H1 (cell line): ENCODE data around the gene BOLL. TPM values are rescaled to one million over a fixed set of nuclear protein-coding genes. Genes with fewer than 3 reads are reported as not detected.

Experiments used
- CTCF ChIA-PET: fragments of 300-600 bp; sonication (Branson Sonifier 250); formaldehyde crosslinking; loops from one replicate; lab custom pipeline; 2021; ENCODE audit not compliant: partially characterized antibody; lab: Charles Lee
- POLR2A ChIA-PET: fragments of 300-600 bp; sonication (Branson Sonifier 250); formaldehyde crosslinking; loops from one replicate; lab custom pipeline; 2021; ENCODE audit warnings: inconsistent platforms; ENCODE audit not compliant: partially characterized antibody; lab: Charles Lee
- DNase-seq, 2 experiments: peaks; one replicate each; pipeline versions ENCODE4 v3.0.0 to v3.0.0-alpha.2; 2010 to 2022; ENCODE audit warnings: low spot score in 2 of 2, low read depth in 1 of 2, mixed read lengths in 1 of 2
- FAIRE-seq: peaks from 2 replicates; lab custom pipeline; 2011; peaks lifted over from hg19 to GRCh38; lab: Jason Lieb, UNC
- H2AFZ ChIP-seq: 2 replicates; pipeline ENCODE4 v1.8.1; 2012; ENCODE audit warnings: low read length, inconsistent platforms
- H2AK5ac ChIP-seq: 2 replicates; pipeline ENCODE4 v1.6.1; 2013; ENCODE audit warnings: low read depth, low read length
- H2BK120ac ChIP-seq: replicated peaks from 2 replicates; pipeline ENCODE3; 2013; ENCODE audit warnings: low read depth, low read length, inconsistent platforms
- H2BK12ac ChIP-seq: 2 replicates; pipeline ENCODE4 v1.6.1; 2013; ENCODE audit warnings: low read depth, low read length
- H2BK15ac ChIP-seq: 2 replicates; pipeline ENCODE4 v1.6.1; 2013; ENCODE audit warnings: low read length
- H2BK20ac ChIP-seq: 2 replicates; pipeline ENCODE4 v1.6.1; 2013; ENCODE audit warnings: low read length
- H2BK5ac ChIP-seq: 2 replicates; pipeline ENCODE4 v1.6.1; 2013; ENCODE audit warnings: low read depth, low read length
- H3K14ac ChIP-seq: 2 replicates; pipeline ENCODE4 v1.6.1; 2013; ENCODE audit warnings: inconsistent platforms; ENCODE audit not compliant: insufficient read length
- H3K18ac ChIP-seq: 2 replicates; pipeline ENCODE4 v1.6.1; 2013; ENCODE audit warnings: low read length; ENCODE audit errors: extremely low read depth
- H3K23ac ChIP-seq: 2 replicates; pipeline ENCODE4 v1.6.1; 2013; ENCODE audit warnings: inconsistent platforms; ENCODE audit not compliant: insufficient read length
- H3K23me2 ChIP-seq: 2 replicates; pipeline ENCODE4 v1.6.1; 2013; ENCODE audit warnings: low read depth, low read length
- H3K27ac ChIP-seq: 2 replicates; pipeline ENCODE4 v1.6.1; 2011; ENCODE audit warnings: low read depth, low read length, inconsistent platforms
- H3K27me3 ChIP-seq, 4 experiments: replicated peaks in 1 of 4; 1 replicate in 1 of 4; 2 replicates in 3 of 4; pipeline versions ENCODE4 v1.6.1 to v1.8.1; 2011 to 2013; ENCODE audit warnings: low read length in 3 of 4, mild to moderate bottlenecking in 3 of 4, inconsistent platforms in 2 of 4, mixed read lengths in 2 of 4, moderate library complexity in 1 of 4; ENCODE audit not compliant: control insufficient read depth in 3 of 4, insufficient read depth in 3 of 4; ENCODE audit errors: extremely low read depth in 1 of 4
- H3K36me3 ChIP-seq, 4 experiments: 2 replicates each; pipeline versions ENCODE4 v1.6.1 to v1.8.1; 2011 to 2013; ENCODE audit warnings: mild to moderate bottlenecking in 4 of 4, low read length in 3 of 4, moderate library complexity in 2 of 4, control low read depth in 1 of 4, inconsistent platforms in 1 of 4; ENCODE audit not compliant: insufficient read depth in 4 of 4, control insufficient read depth in 2 of 4
- H3K4ac ChIP-seq: replicated peaks from 2 replicates; pipeline ENCODE3; 2013; ENCODE audit warnings: low read length, low read depth, mixed read lengths, inconsistent platforms; ENCODE audit not compliant: insufficient read length
- H3K4me1 ChIP-seq, 4 experiments: replicated peaks in 1 of 4; 1 replicate in 1 of 4; 2 replicates in 3 of 4; pipeline versions ENCODE4 v1.6.1 to v1.8.1; 2011 to 2013; ENCODE audit warnings: low read length in 3 of 4, inconsistent platforms in 2 of 4, mixed read lengths in 1 of 4; ENCODE audit not compliant: insufficient read depth in 4 of 4, control insufficient read depth in 3 of 4
- H3K4me2 ChIP-seq, 2 experiments: 2 replicates each; pipeline versions ENCODE4 v1.6.1 to v1.8.1; 2011 to 2013; ENCODE audit warnings: low read depth in 2 of 2, low read length in 2 of 2, control low read depth in 1 of 2, inconsistent platforms in 1 of 2, mild to moderate bottlenecking in 1 of 2; ENCODE audit not compliant: insufficient read depth in 1 of 2
- H3K4me3 ChIP-seq, 4 experiments: fragments of 200-600, 300-600 bp in 1 of 4; sonication (generic), shearing (Covaris generic), sonication (Bioruptor Twin) in 1 of 4; 2 replicates each; pipeline versions ENCODE4 v1.5.1 to v1.8.1; 2011 to 2016; ENCODE audit warnings: low read length in 4 of 4, low read depth in 3 of 4, control low read depth in 2 of 4, inconsistent platforms in 2 of 4, mild to moderate bottlenecking in 2 of 4, mixed read lengths in 1 of 4, moderate library complexity in 1 of 4; ENCODE audit not compliant: insufficient read depth in 2 of 4; ENCODE audit errors: extremely low read depth in 1 of 4
- H3K56ac ChIP-seq: replicated peaks from 2 replicates; pipeline ENCODE3; 2013; ENCODE audit warnings: low read depth, mild to moderate bottlenecking, mixed read lengths, low read length, inconsistent platforms; ENCODE audit not compliant: insufficient read length
- H3K79me1 ChIP-seq: 2 replicates; pipeline ENCODE4 v1.6.1; 2013; ENCODE audit warnings: low read depth, low read length, control low read depth
- H3K79me2 ChIP-seq, 2 experiments: 2 replicates each; pipeline versions ENCODE4 v1.6.1 to v1.8.1; 2012 to 2013; ENCODE audit warnings: low read length in 2 of 2, mild to moderate bottlenecking in 2 of 2, inconsistent platforms in 1 of 2; ENCODE audit not compliant: insufficient read depth in 2 of 2, control insufficient read depth in 1 of 2
- H3K9ac ChIP-seq, 4 experiments: replicated peaks in 1 of 4; 1 replicate in 1 of 4; 2 replicates in 3 of 4; pipeline versions ENCODE4 v1.6.1 to v1.8.1; 2011 to 2013; ENCODE audit warnings: low read depth in 3 of 4, low read length in 3 of 4, control low read depth in 2 of 4, mild to moderate bottlenecking in 2 of 4, moderate library complexity in 2 of 4, inconsistent platforms in 1 of 4; ENCODE audit errors: extremely low read depth in 1 of 4
- H3K9me3 ChIP-seq, 2 experiments: 2 replicates each; pipeline versions ENCODE4 v1.6.1 to v1.8.1; 2012 to 2013; ENCODE audit warnings: mild to moderate bottlenecking in 2 of 2, moderate library complexity in 2 of 2, control low read depth in 1 of 2, inconsistent platforms in 1 of 2, low read depth in 1 of 2, low read length in 1 of 2, mixed read lengths in 1 of 2; ENCODE audit not compliant: insufficient read depth in 2 of 2
- H4K20me1 ChIP-seq, 2 experiments: replicated peaks in 1 of 2; 2 replicates each; pipeline versions ENCODE3 to v1.8.1; 2011 to 2013; ENCODE audit warnings: inconsistent platforms in 2 of 2, low read length in 2 of 2, mild to moderate bottlenecking in 1 of 2; ENCODE audit not compliant: insufficient read depth in 2 of 2, control insufficient read depth in 1 of 2
- H4K5ac ChIP-seq: 2 replicates; pipeline ENCODE4 v1.6.1; 2013; ENCODE audit warnings: low read length, low read depth, mixed read lengths, inconsistent platforms; ENCODE audit not compliant: insufficient read length
- H4K8ac ChIP-seq: 2 replicates; pipeline ENCODE4 v1.8.0; 2013; ENCODE audit warnings: mild to moderate bottlenecking, moderate library complexity, low read length, inconsistent platforms; ENCODE audit not compliant: insufficient read depth; ENCODE audit errors: extremely low read depth
- H4K91ac ChIP-seq: replicated peaks from 2 replicates; pipeline ENCODE3; 2013; ENCODE audit warnings: low read length, mixed read lengths, inconsistent platforms; ENCODE audit not compliant: insufficient read length
- ASH2L ChIP-seq: fragments of 200-600, 300-600 bp; sonication (generic); IDR thresholded peaks from one replicate; pipeline ENCODE4 v1.7.1; 2017; ENCODE audit warnings: low read length
- CBX5 ChIP-seq: fragments of 300-800, 300-1000 bp; sonication (generic); IDR thresholded peaks from 2 replicates; pipeline ENCODE4 v1.7.1; 2016; ENCODE audit warnings: antibody characterized with exemption, low read length, low read depth
- POLR2AphosphoS5 ChIP-seq: IDR thresholded peaks from 2 replicates; pipeline ENCODE4 v1.6.1; 2011; ENCODE audit warnings: low read depth, low read length
- SAP30 ChIP-seq: fragments of 300-600 bp; sonication (generic); IDR thresholded peaks from 2 replicates; pipeline ENCODE4 v1.7.1; 2012; ENCODE audit warnings: low read length, moderate library complexity, mild to moderate bottlenecking, inconsistent platforms; ENCODE audit not compliant: insufficient read depth, insufficient replicate concordance
- SIN3A ChIP-seq, 2 experiments: IDR thresholded peaks in 1 of 2; conservative IDR thresholded peaks in 1 of 2; 2 replicates each; pipeline ENCODE4 v1.6.1; 2011 to 2012; ENCODE audit warnings: low read length in 2 of 2, improper control_type of control experiment in 1 of 2, low read depth in 1 of 2, mild to moderate bottlenecking in 1 of 2
- TAF7 ChIP-seq: optimal IDR thresholded peaks from 2 replicates; pipeline ENCODE3; 2011; ENCODE audit warnings: low read depth, mild to moderate bottlenecking, inconsistent platforms, low read length, moderate library complexity, borderline replicate concordance
- WGBS, 2 experiments: shearing (Covaris generic) in 1 of 2; methylation state at CpG; one replicate each; pipeline versions ENCODE4 v1.1.6 to v1.1.7; 2013 to 2015; ENCODE audit warnings: low lambda C conversion rate in 2 of 2, mixed read lengths in 2 of 2, inconsistent platforms in 1 of 2, low coverage in 1 of 2, missing lambda C conversion rate in 1 of 2; ENCODE audit not compliant: insufficient replicate concordance in 2 of 2, insufficient coverage in 1 of 2, insufficient read length in 1 of 2; ENCODE audit errors: extremely low coverage in 1 of 2, missing lambda C conversion rate in 1 of 2; 5-methylcytosine and 5-hydroxymethylcytosine counted together
- long read RNA-seq, 2 experiments: library from RNA in 1 of 2; library from capped mRNA in 1 of 2; stranded (forward); transcript quantifications; one replicate each; pipeline ENCODE4 v2.0.0, GENCODE V29; 2021; ENCODE audit warnings: inconsistent platforms in 1 of 2
- polyA minus RNA-seq, 3 experiments: library from RNA; depleted of rRNA, polyadenylated mRNA; stranded (reverse); fragments of >200 nt; gene quantifications; 1 replicate in 2 of 3; 2 replicates in 1 of 3; pipeline ENCODE4 v1.2.3, GENCODE V29; 2011
- polyA plus RNA-seq, 7 experiments: library from polyadenylated mRNA; depleted of rRNA in 3 of 7; stranded (reverse) in 5 of 7; unstranded in 2 of 7; fragments of >200 nt in 5 of 7; fragments of 200-250 nt in 2 of 7; gene quantifications; 1 replicate in 5 of 7; 2 replicates in 1 of 7; 4 replicates in 1 of 7; pipeline versions ENCODE4 v1.2.1 to v1.2.3, GENCODE V29; 2011 to 2013; ENCODE audit warnings: missing spikeins in 2 of 7, mixed read lengths in 2 of 7
- total RNA-seq: library from RNA; stranded (reverse); fragmentation: NEBNext Ultra II Directional; extraction: Animal tissue kit (Norgen Biotek cat#: 25700); gene quantifications from 2 replicates; pipeline ENCODE4 v1.2.1, GENCODE V29; 2021
- TF ChIP-seq, protein P1 (sequence below): IDR thresholded peaks from 2 replicates; pipeline ENCODE4 v1.6.1; 2012; ENCODE audit warnings: inconsistent platforms

The BOLL gene
- total RNA-seq (not detected in 2 replicates), polyA plus RNA-seq (2011; rRNA removed) (0.03 TPM in 1 of 2 replicates, not detected in the other), polyA minus RNA-seq (2011; rRNA and poly(A)+ RNA removed) (not detected in 2 replicates)
- not detected for polyA plus RNA-seq (2011; cell fraction: cytosol; rRNA removed)
- polyA plus RNA-seq (2011; cell fraction: nucleus; rRNA removed), result not detected
- polyA plus RNA-seq (2012, experiment 1 of 2), result 0.33 TPM in 1 of 4 replicates, not detected in the others
- not detected for polyA plus RNA-seq (2012, experiment 2 of 2)
- not detected for polyA plus RNA-seq (2013, experiment 1 of 2)
- 0.09 TPM for polyA plus RNA-seq (2013, experiment 2 of 2)
- not detected for polyA minus RNA-seq (2011; cell fraction: cytosol; rRNA and poly(A)+ RNA removed)
- not detected for polyA minus RNA-seq (2011; cell fraction: nucleus; rRNA and poly(A)+ RNA removed)
- long read RNA-seq, experiment 1, result 0 reads
- long read RNA-seq, experiment 2, result 0 reads

DNA sequence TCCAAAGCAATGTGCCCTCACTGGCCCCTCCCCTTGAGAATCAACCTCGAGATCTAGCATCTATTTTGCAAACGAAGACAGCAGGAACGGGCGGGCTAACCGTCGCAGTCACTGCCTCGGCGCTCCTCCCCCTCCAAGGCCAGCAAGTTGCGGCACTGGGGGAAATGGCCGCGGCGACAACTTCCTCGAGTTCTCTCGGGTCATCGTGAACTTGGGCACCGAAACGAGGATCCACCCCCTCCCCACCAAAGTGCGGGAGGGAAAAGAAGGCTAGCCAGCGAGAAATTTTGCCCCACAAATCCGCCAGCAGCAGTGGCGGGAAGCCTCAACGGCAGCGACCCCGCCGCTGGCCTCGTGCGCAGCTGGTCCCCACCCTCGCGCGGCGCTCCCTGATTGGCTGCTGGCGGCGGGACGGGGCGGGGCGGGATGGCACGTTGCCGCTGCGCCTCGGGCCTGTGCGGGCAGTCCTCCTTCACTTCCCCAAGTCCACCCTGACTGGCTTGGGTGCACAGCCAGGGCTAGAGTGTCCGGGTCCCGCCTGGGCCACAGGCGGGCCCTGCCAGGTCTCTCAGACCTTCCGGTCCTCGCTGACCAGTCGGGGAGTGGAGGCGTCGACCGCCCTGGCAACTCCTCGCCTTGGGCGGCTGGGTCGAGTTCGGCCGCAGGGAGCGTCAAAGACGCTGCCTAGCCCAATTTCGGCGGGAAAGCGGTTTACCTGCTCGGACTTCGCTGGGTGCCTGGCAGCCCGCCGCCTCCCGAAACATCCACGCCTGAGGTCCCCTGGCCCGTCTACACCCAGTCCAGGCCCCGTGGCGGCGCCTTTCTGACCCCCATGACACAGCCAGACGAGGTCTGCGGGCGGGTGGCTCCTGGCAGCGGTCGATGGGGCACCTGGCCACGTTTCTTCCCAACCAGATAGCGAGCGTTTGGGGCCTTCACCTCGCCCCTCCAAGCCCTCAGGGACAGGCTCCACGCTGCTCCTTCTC, at the start of gene BOLL:
Gene BOLL, minus strand, starts transcription at position 364 of the 986 bp plus-strand sequence. CDS start 3,469 bp downstream, outside the sequence.
- H3K56ac ChIP-seq, result no peak within 1 kb of the TSS
- H2BK20ac ChIP-seq, result no peak within 1 kb of the TSS
- no peaks in the 10 kb centered on the region for H3K36me3 ChIP-seq
- H3K4me2 ChIP-seq, result peak within 1 kb of the TSS; percentile 67 to 71
- no peak within 1 kb of the TSS for H2AK5ac ChIP-seq
- H2BK5ac ChIP-seq, result no peak within 1 kb of the TSS
- peak within 1 kb of the TSS; percentile 82 for H4K8ac ChIP-seq
- H3K27me3 ChIP-seq, result peaks cover 0 to 22% (median 13%) of the 10 kb centered on the region in 4 experiments; a peak in 6 of 7 replicates
- FAIRE-seq (no peak), DNase-seq (no peak)
- H2BK12ac ChIP-seq, result peak within 1 kb of the TSS; percentile 68; the same call in 1 of the 2 replicates
- H3K9ac ChIP-seq, result 0 out of 7 replicates have a peak within 1 kb of the TSS, but pooled peaks of 1 of the 4 experiments have one; percentile 16
- no peak within 1 kb of the TSS for H2BK120ac ChIP-seq
- H3K18ac ChIP-seq, result no peak within 1 kb of the TSS
- no peaks in the 10 kb centered on the region for H3K4me1 ChIP-seq
- no peak within 1 kb of the TSS for H4K91ac ChIP-seq
- ChIA-PET CTCF (interaction anchor here (1.0 kb wide), 1 partner anchor 9 kb away, joined by 3 read pairs; no protein-coding TSS in a partner anchor), POLR2A (interaction anchor here (1.7 kb wide), 1 partner anchor 285 kb away, joined by 4 read pairs; the partner anchor contains the start of gene HSPE1)
- no peak within 1 kb of the TSS for H3K23ac ChIP-seq
- H3K23me2 ChIP-seq, result 0 out of 2 replicates have a peak, but pooled peaks cover 3% of the 10 kb centered on the region
- no peaks in the 10 kb centered on the region for H3K79me2 ChIP-seq
- H4K5ac ChIP-seq, result no peak within 1 kb of the TSS
- H3K14ac ChIP-seq, result no peak within 1 kb of the TSS
- peaks cover 0 to 10% of the 10 kb centered on the region in 2 experiments; a peak in 1 of 4 replicates for H3K9me3 ChIP-seq
- H3K4ac ChIP-seq, result no peak within 1 kb of the TSS
- no peaks in the 10 kb centered on the region for H4K20me1 ChIP-seq
- H3K27ac ChIP-seq, result no peak within 1 kb of the TSS
- no peak within 1 kb of the TSS for H2AFZ ChIP-seq
- no peak within 1 kb of the TSS for H2BK15ac ChIP-seq
- peak within 1 kb of the TSS; percentile 45 to 59 (median 52) for H3K4me3 ChIP-seq
- WGBS, 2 experiments, result 91% methylated on average over 59 of the region's 80 CpGs; no CpG with 5 or more reads in 1 of the 2 experiments
- H3K79me1 ChIP-seq, result no peaks in the 10 kb centered on the region
- TF ChIP-seq, protein P1, sequence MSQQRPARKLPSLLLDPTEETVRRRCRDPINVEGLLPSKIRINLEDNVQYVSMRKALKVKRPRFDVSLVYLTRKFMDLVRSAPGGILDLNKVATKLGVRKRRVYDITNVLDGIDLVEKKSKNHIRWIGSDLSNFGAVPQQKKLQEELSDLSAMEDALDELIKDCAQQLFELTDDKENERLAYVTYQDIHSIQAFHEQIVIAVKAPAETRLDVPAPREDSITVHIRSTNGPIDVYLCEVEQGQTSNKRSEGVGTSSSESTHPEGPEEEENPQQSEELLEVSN, result peak; percentile 98
- no peak for TF ChIP-seq SAP30
- no peak for TF ChIP-seq CBX5
- TF ChIP-seq TAF7, result no peak
- no peak for TF ChIP-seq POLR2AphosphoS5
- no peak for TF ChIP-seq SIN3A (conservative IDR thresholded peaks at IDR 0.05 in 1 of 2, IDR thresholded peaks at IDR 0.05 in 1 of 2; ENCODE audit: low read depth in 1 of 2, low read length in 2 of 2)
- TF ChIP-seq ASH2L, result no peak
